DMS153 (cell line): ENCODE data around the gene RUBCN.
A peak's percentile ranks its signal among the peaks of the same experiment; 100 is the strongest.

Source experiments
- DNase-seq: peaks from one replicate; lab custom pipeline; 2025; lab: John Stamatoyannopoulos, UW

RUBCN gene

GRCh38 chr3:197736491-197737318 is at the start of gene RUBCN:
RUBCN (minus strand) TSS chr3:197736904; CDS start chr3:197736719, 185 bp downstream.
- DNase-seq: peak; percentile 93

- DNase-seq: no peak
Measured at GRCh38 chr3:197784019-197784585, 47.4 kb upstream of the RUBCN start.

GRCh38 chr3:197782230-197782629 is 45.5 kb upstream of the RUBCN start:
- DNase-seq: no peak

- DNase-seq: no peak
Measured at GRCh38 chr3:197775317-197775716, 38.6 kb upstream of the RUBCN start.

GRCh38 chr3:197761784-197762183 is 25.1 kb upstream of the RUBCN start:
- no peak for DNase-seq

GRCh38 chr3:197758512-197758911 is 21.8 kb upstream of the RUBCN start:
- DNase-seq: no peak

- DNase-seq: no peak
Measured at GRCh38 chr3:197756704-197757103, 20.0 kb upstream of the RUBCN start.

- DNase-seq: no peak
Measured at GRCh38 chr3:197753263-197753662, 16.6 kb upstream of the RUBCN start.

GRCh38 chr3:197752107-197752506 is 15.4 kb upstream of the RUBCN start:
- DNase-seq: no peak

- no peak for DNase-seq
Measured at GRCh38 chr3:197750858-197751737, 14.4 kb upstream of the RUBCN start.

GRCh38 chr3:197750396-197750831 is 13.7 kb upstream of the RUBCN start:
- no peak for DNase-seq

- DNase-seq: peak; percentile 78
Measured at GRCh38 chr3:197749601-197750395, 13.1 kb upstream of the RUBCN start, which contains the start of gene FYTTD1. FYTTD1 (plus strand) TSS chr3:197749883; CDS start chr3:197749972, 89 bp downstream.

- DNase-seq: no peak
Measured at GRCh38 chr3:197749315-197749600, 12.6 kb upstream of the RUBCN start.

GRCh38 chr3:197748597-197749314 is 12.1 kb upstream of the RUBCN start:
- DNase-seq: no peak

GRCh38 chr3:197746801-197747237 is 10.1 kb upstream of the RUBCN start:
- DNase-seq: no peak

- no peak for DNase-seq
Measured at GRCh38 chr3:197746209-197746608, 9.5 kb upstream of the RUBCN start.

- no peak for DNase-seq
Measured at GRCh38 chr3:197742787-197743186, 6.1 kb upstream of the RUBCN start.

- DNase-seq: no peak
Measured at GRCh38 chr3:197737749-197738462, 1.2 kb upstream of the RUBCN start.

- DNase-seq: no peak
Measured at GRCh38 chr3:197737319-197737649, 580 bp upstream of the RUBCN start.

GRCh38 chr3:197736010-197736490 is 654 bp downstream of the RUBCN start:
- no peak for DNase-seq
